Loucy (cell line): ENCODE measurements around the gene GAB2.

Experiments
- H2AFZ ChIP-seq: fragments of 200-600 bp; sonication (generic); 2 replicates; pipeline ENCODE4 v1.6.0; 2016; ENCODE audit warnings: antibody characterized with exemption, mild to moderate bottlenecking, low read length, moderate library complexity
- H3F3A ChIP-seq: fragments of 200-600 bp; 2 replicates; pipeline ENCODE4 v1.6.0; 2016; ENCODE audit warnings: antibody characterized with exemption, low read depth, mild to moderate bottlenecking
- H3K27me3 ChIP-seq: fragments of 200-600 bp; sonication (generic); 2 replicates; pipeline ENCODE4 v1.6.1; 2014; ENCODE audit warnings: low read length, mild to moderate bottlenecking; ENCODE audit not compliant: insufficient read depth, poor library complexity, severe bottlenecking
- H3K36me3 ChIP-seq: fragments of 200-600 bp; sonication (generic); 2 replicates; pipeline ENCODE4 v1.6.1; 2016; ENCODE audit warnings: low read length; ENCODE audit not compliant: insufficient read depth
- H3K4me1 ChIP-seq: fragments of 200-600 bp; sonication (generic); 2 replicates; pipeline ENCODE4 v1.5.1; 2014; ENCODE audit warnings: low read length, mild to moderate bottlenecking; ENCODE audit not compliant: insufficient read depth, poor library complexity, severe bottlenecking
- H3K4me2 ChIP-seq: fragments of 200-600 bp; sonication (generic); 2 replicates; pipeline ENCODE4 v1.6.0; 2014; ENCODE audit warnings: antibody characterized with exemption, low read length, low read depth, mild to moderate bottlenecking; ENCODE audit not compliant: poor library complexity, severe bottlenecking
- H3K4me3 ChIP-seq: fragments of 200-600 bp; sonication (generic); 2 replicates; pipeline ENCODE4 v1.5.1; 2014; ENCODE audit warnings: low read length, mild to moderate bottlenecking, mixed read lengths; ENCODE audit not compliant: poor library complexity, severe bottlenecking
- H3K79me2 ChIP-seq: fragments of 200-600 bp; sonication (generic); 2 replicates; pipeline ENCODE4 v1.6.1; 2014; ENCODE audit warnings: low read length; ENCODE audit not compliant: insufficient read depth
- H3K9ac ChIP-seq: fragments of 200-600 bp; sonication (generic); 2 replicates; pipeline ENCODE4 v1.6.0; 2014; ENCODE audit warnings: mild to moderate bottlenecking, low read depth, low read length, moderate library complexity; ENCODE audit not compliant: poor library complexity, severe bottlenecking
- H3K9me2 ChIP-seq: fragments of 200-600 bp; sonication (generic); replicated peaks from 2 replicates; pipeline ENCODE4 v1.6.1; 2016; ENCODE audit warnings: low read depth, low read length, mixed read lengths
- H3K9me3 ChIP-seq: fragments of 200-600 bp; sonication (generic); 2 replicates; pipeline ENCODE4 v1.6.1; 2014; ENCODE audit warnings: mild to moderate bottlenecking, antibody characterized with exemption, low read length, low read depth; ENCODE audit not compliant: insufficient read depth
- H4K20me1 ChIP-seq: fragments of 200-600 bp; sonication (generic); 2 replicates; pipeline ENCODE4 v1.6.0; 2014; ENCODE audit warnings: antibody characterized with exemption, low read length, mild to moderate bottlenecking; ENCODE audit not compliant: insufficient read depth, poor library complexity, severe bottlenecking
- EZH2phosphoT487 ChIP-seq: fragments of 200-600 bp; IDR thresholded peaks from 2 replicates; pipeline ENCODE4 v1.6.1; 2018; ENCODE audit warnings: antibody characterized with exemption, mild to moderate bottlenecking, moderate library complexity, borderline replicate concordance
- TF ChIP-seq, protein P1 (sequence below): fragments of 200-600 bp; sonication (generic); conservative IDR thresholded peaks from 2 replicates; pipeline ENCODE4 v1.5.1; 2014; ENCODE audit warnings: mild to moderate bottlenecking, antibody characterized with exemption, low read length

Gene GAB2

GRCh38 chr11:78330361-78330760 is 87.3 kb downstream of the GAB2 start:
- Histone ChIP-seq H3K9me2 (no peaks in the 10 kb centered on the region), H3K9ac (no peak overlapping the region), H3K4me3 (no peak overlapping the region), H3F3A (no peaks in the 10 kb centered on the region), H3K79me2 (no peaks in the 10 kb centered on the region), H3K36me3 (no peaks in the 10 kb centered on the region), H3K9me3 (no peaks in the 10 kb centered on the region), H2AFZ (no peak overlapping the region), H3K4me1 (peaks cover 2% of the 10 kb centered on the region), H3K4me2 (no peak overlapping the region), H3K27me3 (no peaks in the 10 kb centered on the region), H4K20me1 (no peaks in the 10 kb centered on the region)
- TF ChIP-seq EZH2phosphoT487 = no peak
- TF ChIP-seq, protein P1, sequence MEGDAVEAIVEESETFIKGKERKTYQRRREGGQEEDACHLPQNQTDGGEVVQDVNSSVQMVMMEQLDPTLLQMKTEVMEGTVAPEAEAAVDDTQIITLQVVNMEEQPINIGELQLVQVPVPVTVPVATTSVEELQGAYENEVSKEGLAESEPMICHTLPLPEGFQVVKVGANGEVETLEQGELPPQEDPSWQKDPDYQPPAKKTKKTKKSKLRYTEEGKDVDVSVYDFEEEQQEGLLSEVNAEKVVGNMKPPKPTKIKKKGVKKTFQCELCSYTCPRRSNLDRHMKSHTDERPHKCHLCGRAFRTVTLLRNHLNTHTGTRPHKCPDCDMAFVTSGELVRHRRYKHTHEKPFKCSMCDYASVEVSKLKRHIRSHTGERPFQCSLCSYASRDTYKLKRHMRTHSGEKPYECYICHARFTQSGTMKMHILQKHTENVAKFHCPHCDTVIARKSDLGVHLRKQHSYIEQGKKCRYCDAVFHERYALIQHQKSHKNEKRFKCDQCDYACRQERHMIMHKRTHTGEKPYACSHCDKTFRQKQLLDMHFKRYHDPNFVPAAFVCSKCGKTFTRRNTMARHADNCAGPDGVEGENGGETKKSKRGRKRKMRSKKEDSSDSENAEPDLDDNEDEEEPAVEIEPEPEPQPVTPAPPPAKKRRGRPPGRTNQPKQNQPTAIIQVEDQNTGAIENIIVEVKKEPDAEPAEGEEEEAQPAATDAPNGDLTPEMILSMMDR = no peak

GRCh38 chr11:78327945-78328344 is 89.7 kb downstream of the GAB2 start:
- TF ChIP-seq EZH2phosphoT487 = no peak
- TF ChIP-seq, protein P1 = no peak
- no peak overlapping the region for H3K4me2 ChIP-seq

DNA sequence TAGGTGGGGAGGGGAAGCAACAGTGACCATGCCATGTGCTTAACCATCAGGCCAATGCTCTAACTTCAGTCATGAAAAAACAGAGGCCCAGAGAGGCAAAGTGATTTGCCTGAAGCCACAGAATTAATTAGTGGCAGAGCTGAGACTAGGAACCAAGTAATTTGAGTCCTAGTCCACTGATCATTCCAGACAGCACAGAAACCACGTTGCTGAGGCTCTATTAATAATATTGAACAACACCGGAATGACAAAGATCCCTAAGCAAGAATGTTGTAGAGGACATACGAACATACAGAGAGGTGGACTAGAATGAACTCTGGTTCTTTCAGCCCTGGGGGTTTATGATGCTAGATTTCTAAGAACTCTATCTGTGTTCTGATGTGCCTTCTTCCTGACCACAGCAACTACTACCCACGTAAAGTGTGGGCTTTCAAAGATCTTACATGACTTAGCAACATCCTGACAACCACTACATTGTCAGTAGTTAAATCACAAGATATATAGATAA is 92.3 kb downstream of the GAB2 start:
- Histone ChIP-seq H3K4me2 (no peak overlapping the region), H3K9me3 (no peaks in the 10 kb centered on the region), H3K9me2 (no peaks in the 10 kb centered on the region), H3K27me3 (no peaks in the 10 kb centered on the region), H3K36me3 (no peaks in the 10 kb centered on the region), H3K4me1 (peaks cover 4% of the 10 kb centered on the region), H3K9ac (no peak overlapping the region), H3K4me3 (no peak overlapping the region), H3F3A (no peaks in the 10 kb centered on the region), H4K20me1 (no peaks in the 10 kb centered on the region), H2AFZ (no peak overlapping the region), H3K79me2 (no peaks in the 10 kb centered on the region)
- TF ChIP-seq, protein P1 = no peak
- no peak for TF ChIP-seq EZH2phosphoT487

More at GRCh38 chr11:78327945-78328344, 89.7 kb downstream of the GAB2 start:
- Histone ChIP-seq H3F3A (no peaks in the 10 kb centered on the region), H3K9me3 (no peaks in the 10 kb centered on the region), H3K4me1 (peaks cover 4% of the 10 kb centered on the region), H4K20me1 (no peaks in the 10 kb centered on the region), H2AFZ (no peak overlapping the region), H3K79me2 (no peaks in the 10 kb centered on the region), H3K9ac (no peak overlapping the region), H3K27me3 (no peaks in the 10 kb centered on the region), H3K4me3 (no peak overlapping the region), H3K36me3 (no peaks in the 10 kb centered on the region), H3K9me2 (no peaks in the 10 kb centered on the region)
